Measurements from ENCODE around the gene ZNF516. TPM values are rescaled to one million over a fixed set of nuclear protein-coding genes. Genes with fewer than 3 reads are reported as not detected.

The ZNF516 gene
- total and polyA plus RNA-seq, 2 of the 4 experiments (the other 2 are of a cell fraction), result 7.9 to 16.9 TPM

- no TSS peak for BruUV-seq (replicated peaks)
- Histone ChIP-seq H2BK15ac (ENCODE audit: low read depth, low read length) (no peak overlapping the region), H2AFZ (replicated peaks; ENCODE audit: low read length, poor library complexity) (no peak overlapping the region), H3K9ac (ENCODE audit: low read depth, low read length) (no peak overlapping the region), H2BK5ac (ENCODE audit: low read depth, low read length, poor library complexity, severe bottlenecking) (no peak overlapping the region), H3K23ac (ENCODE audit: low read depth, low read length) (no peak overlapping the region), H4K5ac (ENCODE audit: low read depth, low read length) (no peak overlapping the region), H3K14ac (replicated peaks; ENCODE audit: low read depth, low read length) (no peak overlapping the region), H3K4me3 (ENCODE audit: insufficient read depth, low read depth, low read length) (no peak overlapping the region), H3K18ac (ENCODE audit: low read depth, low read length) (no peak overlapping the region), H3K79me1 (ENCODE audit: low read depth in 1 of 2, low read length in 2 of 2) (no peaks in the 10 kb centered on the region), H2BK20ac (ENCODE audit: low read depth, low read length) (no peak overlapping the region), H4K91ac (ENCODE audit: insufficient read depth, low read depth, low read length) (no peak overlapping the region), H2AK9ac (replicated peaks; ENCODE audit: low read depth, low read length, poor library complexity) (no peak overlapping the region), H3K56ac (ENCODE audit: extremely low read depth, insufficient read depth, low read length) (no peak overlapping the region), H3K9me1 (ENCODE audit: insufficient read depth, low read length) (no peaks in the 10 kb centered on the region), H3K9me3 (ENCODE audit: control insufficient read depth, insufficient read depth, low read length) (no peaks in the 10 kb centered on the region), H3K4ac (ENCODE audit: low read depth, low read length) (no peak overlapping the region), H3K4me2 (ENCODE audit: low read depth, low read length) (no peak overlapping the region), H4K8ac (ENCODE audit: low read depth in 2 of 2, low read length in 2 of 2) (no peak overlapping the region), H3K27ac (ENCODE audit: insufficient read depth, low read length) (no peak overlapping the region), H4K20me1 (ENCODE audit: insufficient read depth, low read length) (no peaks in the 10 kb centered on the region), H3K36me3 (ENCODE audit: control insufficient read depth, insufficient read depth, low read length) (no peaks in the 10 kb centered on the region), H3K4me1 (ENCODE audit: control insufficient read depth, insufficient read depth, low read length) (no peaks in the 10 kb centered on the region), H2AK5ac (ENCODE audit: low read depth, low read length) (no peak overlapping the region), H3K27me3 (ENCODE audit: control insufficient read depth, insufficient read depth, low read length) (peaks cover 8% of the 10 kb centered on the region), H2BK120ac (ENCODE audit: low read depth, low read length) (no peak overlapping the region)
- no peak for DNase-seq
- in situ Hi-C loops (cut with MboI; ENCODE audit: low sequenced_read_pairs) (no loop called here), dilution Hi-C loops (cut with HindIII; ENCODE audit: low sequenced_read_pairs, unreplicated experiment) (no loop called here), intact Hi-C loops (cut with micrococcal nuclease) (no loop called here)
- ChIA-PET CTCF (no interaction called here), POLR2A (ENCODE audit: unreplicated experiment) (no interaction called here)
- TF ChIP-seq MAZ (IDR thresholded peaks at IDR 0.05; ENCODE audit: borderline replicate concordance, low read depth, low read length) (no peak), MXI1 (IDR thresholded peaks at IDR 0.05; ENCODE audit: borderline replicate concordance, low read depth, low read length) (no peak), NFE2L2 (IDR thresholded peaks at IDR 0.05; ENCODE audit: low read depth, low read length) (no peak), CEBPB (IDR thresholded peaks at IDR 0.05; ENCODE audit: low read depth, low read length) (no peak), USF2 (IDR thresholded peaks at IDR 0.05; ENCODE audit: low read depth, low read length) (no peak), RCOR1 (IDR thresholded peaks at IDR 0.05; ENCODE audit: insufficient replicate concordance, low read length) (no peak), RAD21 (IDR thresholded peaks at IDR 0.05; ENCODE audit: low read length) (no peak), FOS (IDR thresholded peaks at IDR 0.05; ENCODE audit: low read depth, low read length) (no peak), CTCF (conservative IDR thresholded peaks at IDR 0.05; ENCODE audit: low read depth, low read length) (no peak), POLR2A (IDR thresholded peaks at IDR 0.05; ENCODE audit: low read depth, low read length) (no peak), RFX5 (IDR thresholded peaks at IDR 0.05; ENCODE audit: low read depth, low read length) (no peak), CHD1 (IDR thresholded peaks at IDR 0.05; ENCODE audit: low read depth, low read length) (no peak), MAFK (IDR thresholded peaks at IDR 0.05; ENCODE audit: low read depth, low read length) (no peak)
- TF ChIP-seq, protein P1, sequence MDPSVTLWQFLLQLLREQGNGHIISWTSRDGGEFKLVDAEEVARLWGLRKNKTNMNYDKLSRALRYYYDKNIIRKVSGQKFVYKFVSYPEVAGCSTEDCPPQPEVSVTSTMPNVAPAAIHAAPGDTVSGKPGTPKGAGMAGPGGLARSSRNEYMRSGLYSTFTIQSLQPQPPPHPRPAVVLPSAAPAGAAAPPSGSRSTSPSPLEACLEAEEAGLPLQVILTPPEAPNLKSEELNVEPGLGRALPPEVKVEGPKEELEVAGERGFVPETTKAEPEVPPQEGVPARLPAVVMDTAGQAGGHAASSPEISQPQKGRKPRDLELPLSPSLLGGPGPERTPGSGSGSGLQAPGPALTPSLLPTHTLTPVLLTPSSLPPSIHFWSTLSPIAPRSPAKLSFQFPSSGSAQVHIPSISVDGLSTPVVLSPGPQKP (IDR thresholded peaks at IDR 0.05; ENCODE audit: borderline replicate concordance, low read depth, low read length), result no peak
- no peak for ATAC-seq (ENCODE audit: low read depth)
- no CpG with 5 or more reads among the region's 5 CpGs for WGBS, 2 experiments (ENCODE audit: extremely low coverage in 2 of 2, insufficient read length in 1 of 2)
These were observed 175.7 kb downstream of the ZNF516 start for GRCh38 chr18:76319366-76319765.
